B cell (primary cell): Measurements from ENCODE around the gene JAG2. TPM values are rescaled to one million over a fixed set of nuclear protein-coding genes. Genes with fewer than 3 reads are reported as not detected.
A peak's percentile ranks its signal among the peaks of the same experiment; 100 is the strongest.

Experiments
- ATAC-seq: fragments of 200-7000 bp; cut with Tn5 transposase; one replicate; pipeline ENCODE4 v1.10.0; 2021; ENCODE audit warnings: low read depth, mild to moderate bottlenecking, moderate number of reproducible peaks, moderate library complexity
- CTCF ChIA-PET: fragments of 350-600 bp; sonication (Branson Sonifier 250); formaldehyde crosslinking; loops from one replicate; lab custom pipeline; 2021; ENCODE audit warnings: antibody characterized with exemption, inconsistent platforms; lab: Charles Lee
- POLR2A ChIA-PET: fragments of 350-600 bp; sonication (Branson Sonifier 250); formaldehyde crosslinking; loops from one replicate; lab custom pipeline; 2021; ENCODE audit warnings: antibody characterized with exemption; lab: Charles Lee
- DNase-seq: peaks from one replicate; pipeline ENCODE4 v3.0.0; 2013
- H2AFZ ChIP-seq: 2 replicates; pipeline ENCODE4 v1.6.1; 2012; ENCODE audit warnings: mild to moderate bottlenecking, low read depth, low read length; ENCODE audit not compliant: insufficient read depth, poor library complexity, severe bottlenecking
- H3K27ac ChIP-seq, 2 donors: 1 replicate in 1 of 2; 2 replicates in 1 of 2; pipeline ENCODE4 v1.5.1; 2012 to 2013; ENCODE audit warnings: low read length in 2 of 2, mild to moderate bottlenecking in 2 of 2, moderate library complexity in 1 of 2
- H3K27me3 ChIP-seq, 4 experiments: fragments of 200-600 bp in 1 of 4; sonication (generic) in 1 of 4; replicated peaks in 1 of 4; 1 replicate in 2 of 4; 2 replicates in 2 of 4; pipeline versions ENCODE4 v1.6.1 to v1.7.0; 2013 to 2016; ENCODE audit warnings: low read length in 3 of 4, mild to moderate bottlenecking in 2 of 4, mixed read lengths in 1 of 4, moderate library complexity in 1 of 4; ENCODE audit not compliant: insufficient read depth in 4 of 4, control insufficient read depth in 3 of 4; ENCODE audit errors: control extremely low read depth in 1 of 4
- H3K36me3 ChIP-seq, 2 experiments: replicated peaks in 1 of 2; 1 replicate in 1 of 2; 2 replicates in 1 of 2; pipeline versions ENCODE4 v1.6.1 to v1.7.1; 2013; ENCODE audit warnings: low read length in 1 of 2; ENCODE audit not compliant: insufficient read depth in 2 of 2, control insufficient read depth in 1 of 2; ENCODE audit errors: control extremely low read depth in 1 of 2, extremely low read depth in 1 of 2
- H3K4me1 ChIP-seq, 2 donors: fragments of 200-600 bp in 1 of 2; sonication (generic) in 1 of 2; 1 replicate in 1 of 2; 2 replicates in 1 of 2; pipeline versions ENCODE4 v1.5.1 to v1.6.1; 2013 to 2017; ENCODE audit warnings: low read length in 2 of 2; ENCODE audit not compliant: control insufficient read depth in 2 of 2, insufficient read depth in 2 of 2
- H3K4me2 ChIP-seq: replicated peaks from 2 replicates; pipeline ENCODE3; 2012; ENCODE audit warnings: mild to moderate bottlenecking, low read depth, low read length; ENCODE audit not compliant: poor library complexity, severe bottlenecking
- H3K4me3 ChIP-seq, 5 experiments: fragments of 200-600 bp in 1 of 5; sonication (generic) in 1 of 5; 1 replicate in 3 of 5; 2 replicates in 2 of 5; pipeline versions ENCODE4 v1.5.1 to v1.7.0; 2011 to 2016; ENCODE audit warnings: low read length in 4 of 5, mild to moderate bottlenecking in 4 of 5, low read depth in 2 of 5, control low read depth in 1 of 5, moderate library complexity in 1 of 5; ENCODE audit not compliant: insufficient read depth in 1 of 5; ENCODE audit errors: control extremely low read depth in 1 of 5, extremely low read depth in 1 of 5
- H3K79me2 ChIP-seq: fragments of 200-600 bp; sonication (generic); one replicate; pipeline ENCODE4 v1.6.0; 2016; ENCODE audit warnings: low read length; ENCODE audit not compliant: control insufficient read depth, insufficient read depth
- H3K9ac ChIP-seq: fragments of 200-600 bp; sonication (generic); 2 replicates; pipeline ENCODE4 v1.6.1; 2017; ENCODE audit warnings: mild to moderate bottlenecking, low read length, moderate library complexity
- H3K9me3 ChIP-seq, 3 donors: one replicate each; pipeline versions ENCODE4 v1.6.1 to v1.7.1; 2013; ENCODE audit warnings: low read length in 2 of 3; ENCODE audit not compliant: control insufficient read depth in 2 of 3, insufficient read depth in 1 of 3; ENCODE audit errors: control extremely low read depth in 1 of 3
- H4K20me1 ChIP-seq: 2 replicates; pipeline ENCODE4 v1.6.0; 2012; ENCODE audit warnings: mild to moderate bottlenecking, low read length; ENCODE audit not compliant: insufficient read depth, control insufficient read depth, poor library complexity, severe bottlenecking
- H3K27ac Mint-ChIP-seq: one replicate; pipeline ENCODE4 v1.8.0; 2021; ENCODE audit warnings: mixed read lengths
- H3K27me3 Mint-ChIP-seq: one replicate; pipeline ENCODE4 v1.8.0; 2021; ENCODE audit warnings: mixed read lengths
- H3K4me1 Mint-ChIP-seq: one replicate; pipeline ENCODE4 v1.8.0; 2021; ENCODE audit warnings: mixed read lengths
- H3K4me3 Mint-ChIP-seq: one replicate; pipeline ENCODE4 v1.8.0; 2021; ENCODE audit warnings: mixed read lengths
- H3K9me3 Mint-ChIP-seq: one replicate; pipeline ENCODE4 v1.8.0; 2022; ENCODE audit warnings: mixed read lengths; ENCODE audit not compliant: insufficient read depth
- CTCF ChIP-seq: fragments of 200-600 bp; IDR thresholded peaks from one replicate; pipeline ENCODE4 v1.8.0; 2022; ENCODE audit warnings: antibody characterized with exemption, mild to moderate bottlenecking
- EZH2 ChIP-seq: IDR thresholded peaks from 2 replicates; pipeline ENCODE4 v1.6.1; 2012; ENCODE audit warnings: borderline replicate concordance, low read depth, mild to moderate bottlenecking, moderate library complexity, low read length; ENCODE audit not compliant: insufficient read depth, poor library complexity, severe bottlenecking
- WGBS: methylation state at CpG from one replicate; pipeline ENCODE4 v1.1.5; 2013; ENCODE audit warnings: missing lambda C conversion rate; ENCODE audit not compliant: insufficient coverage; 5-methylcytosine and 5-hydroxymethylcytosine counted together
- intact Hi-C: fragments of 100-400 bp; cut with micrococcal nuclease; formaldehyde crosslinking; loops from one replicate; pipeline ENCODE4 v1.10.0; 2022
- polyA plus RNA-seq: library from polyadenylated mRNA; depleted of rRNA; stranded (reverse); fragments of >200 nt; gene quantifications from 2 replicates; pipeline ENCODE4 v1.2.3, GENCODE V29; 2012
- total RNA-seq, 2 donors: library from RNA; stranded (reverse); fragments of 120-200 nt in 1 of 2; gene quantifications; 1 replicate in 1 of 2; 2 replicates in 1 of 2; pipeline versions ENCODE4 v1.2.3 to v1.2.4, GENCODE V29; 2013 to 2022

The JAG2 gene
- total and polyA plus RNA-seq, 2 donors (not counting 1 experiment from before 2014, with no cell fraction given), result 0.27 to 0.34 TPM

GRCh38 chr14:105181549-105182295 lies 13.1 kb upstream of the JAG2 start:
- no peaks in the 10 kb centered on the region for H3K9me3 Mint-ChIP-seq
- peaks cover 0 to 3% (median 0%) of the 10 kb centered on the region in 3 donors for H3K9me3 ChIP-seq
- peak overlapping the region; percentile 68 for H3K4me3 Mint-ChIP-seq
- peak overlapping the region; percentile 37 for H3K9ac ChIP-seq
- peak overlapping the region; percentile 97 for H3K4me2 ChIP-seq
- H3K4me1 ChIP-seq, result peaks cover 9 to 16% of the 10 kb centered on the region in 2 donors
- H4K20me1 ChIP-seq, result peaks cover 18% of the 10 kb centered on the region
- TF ChIP-seq EZH2 (no peak), CTCF (no peak)
- CTCF ChIA-PET, result interaction anchor here (0.6 to 1.4 kb wide), 3 partner anchors 9 to 119 kb away, joined by 3 to 4 read pairs (median 3); partner anchors contain the start of gene BRF1
- H3K36me3 ChIP-seq, result no peaks in the 10 kb centered on the region
- peaks cover 0 to 8% (median 0%) of the 10 kb centered on the region in 4 experiments for H3K27me3 ChIP-seq
- peak overlapping the region; percentile 59 for H3K27ac Mint-ChIP-seq
- H3K27ac ChIP-seq, result no peak overlapping the region
- H3K4me3 ChIP-seq, result peak overlapping the region in 2 of 5 experiments; percentile 33 to 35
- POLR2A ChIA-PET, result no interaction called here
- DNase-seq (peak; percentile 33), ATAC-seq (no peak)
- peak overlapping the region; percentile 46 for H2AFZ ChIP-seq
- peaks cover 12% of the 10 kb centered on the region for H3K4me1 Mint-ChIP-seq
- peaks cover 5% of the 10 kb centered on the region for H3K79me2 ChIP-seq
- 53% methylated on average over 10 of the region's 21 CpGs for WGBS
- intact Hi-C loops, result loop anchor here (5.0 kb wide), 1 partner anchor 354 kb away; no protein-coding TSS in a partner anchor
- H3K27me3 Mint-ChIP-seq, result no peaks in the 10 kb centered on the region
